ENCODE data around the gene NACC2.

The NACC2 gene

DNA sequence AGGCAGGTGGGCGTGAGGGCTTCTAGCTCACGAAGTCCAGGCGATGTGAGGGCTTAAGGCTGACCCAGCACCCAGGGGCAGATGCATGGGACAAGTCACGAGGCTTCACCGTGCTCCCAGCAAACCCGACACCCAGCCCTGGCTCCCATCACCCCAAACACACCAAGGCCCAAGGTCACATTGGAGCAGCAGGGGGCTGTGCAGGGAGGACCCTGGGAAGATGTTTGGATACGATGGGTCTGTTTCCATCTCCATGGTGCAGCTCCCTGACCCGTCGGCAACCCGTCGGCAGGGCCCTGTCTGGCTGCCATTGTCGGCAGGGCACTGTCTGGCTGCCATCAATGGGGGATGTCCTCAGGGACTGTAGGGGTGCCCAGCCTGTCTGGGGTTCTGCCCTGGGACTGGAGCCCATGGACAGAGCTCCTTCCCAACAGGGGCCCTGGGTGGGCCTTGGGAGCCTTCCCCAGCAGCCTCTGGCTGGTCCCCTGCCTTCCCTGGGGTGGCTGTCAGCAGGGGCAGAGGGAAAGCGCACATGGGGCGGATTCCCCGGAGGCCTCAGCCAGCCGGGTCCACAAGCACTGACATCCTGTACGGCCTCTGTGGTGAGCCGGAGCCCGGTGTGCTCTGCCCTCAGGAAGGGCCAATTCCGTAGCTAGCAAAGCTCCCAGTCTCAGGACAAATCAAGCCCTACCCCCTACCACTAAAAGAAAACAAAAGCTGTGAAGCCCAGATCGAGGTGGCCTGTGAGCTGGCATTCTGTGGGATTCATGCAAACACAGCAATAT lies 47.1 kb downstream of the NACC2 start:
- Histone ChIP-seq H3K4me3 (ENCODE audit: low read depth, low read length) (no peak overlapping the region), H3K9ac (no peak overlapping the region), H3K27ac (no peak overlapping the region), H3K9me3 (ENCODE audit: control insufficient read depth, low read length) (no peaks in the 10 kb centered on the region), H2AFZ (no peak overlapping the region), H3K4me1 (no peaks in the 10 kb centered on the region), H3K36me3 (ENCODE audit: control insufficient read depth, insufficient read depth, low read length) (no peaks in the 10 kb centered on the region), H3K79me2 (peaks cover 2% of the 10 kb centered on the region), H3K27me3 (ENCODE audit: control insufficient read depth, insufficient read depth, low read length) (no peaks in the 10 kb centered on the region), H3K4me2 (ENCODE audit: low read length) (no peak overlapping the region)
- TF ChIP-seq, protein P1, sequence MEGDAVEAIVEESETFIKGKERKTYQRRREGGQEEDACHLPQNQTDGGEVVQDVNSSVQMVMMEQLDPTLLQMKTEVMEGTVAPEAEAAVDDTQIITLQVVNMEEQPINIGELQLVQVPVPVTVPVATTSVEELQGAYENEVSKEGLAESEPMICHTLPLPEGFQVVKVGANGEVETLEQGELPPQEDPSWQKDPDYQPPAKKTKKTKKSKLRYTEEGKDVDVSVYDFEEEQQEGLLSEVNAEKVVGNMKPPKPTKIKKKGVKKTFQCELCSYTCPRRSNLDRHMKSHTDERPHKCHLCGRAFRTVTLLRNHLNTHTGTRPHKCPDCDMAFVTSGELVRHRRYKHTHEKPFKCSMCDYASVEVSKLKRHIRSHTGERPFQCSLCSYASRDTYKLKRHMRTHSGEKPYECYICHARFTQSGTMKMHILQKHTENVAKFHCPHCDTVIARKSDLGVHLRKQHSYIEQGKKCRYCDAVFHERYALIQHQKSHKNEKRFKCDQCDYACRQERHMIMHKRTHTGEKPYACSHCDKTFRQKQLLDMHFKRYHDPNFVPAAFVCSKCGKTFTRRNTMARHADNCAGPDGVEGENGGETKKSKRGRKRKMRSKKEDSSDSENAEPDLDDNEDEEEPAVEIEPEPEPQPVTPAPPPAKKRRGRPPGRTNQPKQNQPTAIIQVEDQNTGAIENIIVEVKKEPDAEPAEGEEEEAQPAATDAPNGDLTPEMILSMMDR (IDR thresholded peaks at IDR 0.05): no peak

DNA sequence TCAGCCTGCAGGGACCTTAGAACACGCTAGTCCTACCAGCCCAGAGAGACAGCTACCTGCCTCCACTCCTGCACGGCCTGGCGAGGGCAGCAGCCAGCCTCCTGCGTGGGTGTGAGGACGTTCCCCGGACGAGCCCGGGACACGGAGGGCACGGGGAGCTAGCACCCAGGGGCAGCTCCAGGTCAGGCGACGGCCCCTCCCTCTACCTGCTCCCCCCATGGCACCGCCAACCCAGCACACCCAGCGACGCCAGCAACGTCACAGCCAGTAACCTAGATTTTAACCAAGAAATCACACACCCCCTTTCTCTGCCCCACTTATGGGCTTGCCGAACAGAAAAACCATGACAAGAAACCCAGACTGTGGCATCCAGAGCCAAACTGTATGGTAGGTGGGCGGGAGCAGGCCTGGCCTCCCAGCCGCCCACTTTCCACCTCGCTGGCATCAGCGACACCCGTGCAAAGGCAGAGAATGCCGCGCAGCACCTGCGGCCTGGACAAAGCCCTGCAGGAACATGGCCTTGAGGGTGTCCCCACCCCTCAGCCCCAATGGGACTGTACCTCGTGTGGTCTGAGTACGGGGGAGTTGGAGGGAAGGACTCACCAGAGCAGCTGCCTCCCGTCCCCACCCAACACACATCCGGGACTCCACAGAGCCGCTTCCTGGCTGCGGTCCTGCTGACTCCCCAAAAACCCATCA lies 47.9 kb downstream of the NACC2 start:
- H3K4me3 ChIP-seq (ENCODE audit: low read depth, low read length): no peak overlapping the region
- H3K27me3 ChIP-seq (ENCODE audit: control insufficient read depth, insufficient read depth, low read length): no peaks in the 10 kb centered on the region
- no peaks in the 10 kb centered on the region for H3K36me3 ChIP-seq (ENCODE audit: control insufficient read depth, insufficient read depth, low read length)
- TF ChIP-seq, protein P1 (IDR thresholded peaks at IDR 0.05): no peak
- H3K27ac ChIP-seq: no peak overlapping the region
- H3K9me3 ChIP-seq (ENCODE audit: control insufficient read depth, low read length): no peaks in the 10 kb centered on the region
- no peak overlapping the region for H3K9ac ChIP-seq
- no peaks in the 10 kb centered on the region for H3K4me1 ChIP-seq
- no peak overlapping the region for H2AFZ ChIP-seq
- no peak overlapping the region for H3K4me2 ChIP-seq (ENCODE audit: low read length)
- H3K79me2 ChIP-seq: no peaks in the 10 kb centered on the region

DNA sequence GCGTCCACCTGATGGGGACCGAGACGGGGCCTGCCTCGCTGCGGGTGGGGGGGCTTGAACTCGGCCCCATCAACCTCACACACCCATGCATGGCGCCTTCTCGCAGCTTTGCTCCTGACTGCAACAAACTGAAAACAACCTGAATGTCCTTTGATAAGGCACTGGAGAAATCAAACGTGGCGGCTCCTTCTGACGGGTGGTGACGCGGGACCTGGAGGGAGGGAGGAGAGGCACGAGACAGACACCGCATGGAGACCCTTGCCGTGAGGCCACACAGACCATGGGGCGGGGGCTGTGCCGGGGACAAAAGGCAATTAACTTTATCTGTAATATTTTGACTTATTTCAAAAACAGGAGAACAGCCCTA lies 48.6 kb downstream of the NACC2 start:
- Histone ChIP-seq H3K9ac (no peak overlapping the region), H3K4me1 (no peaks in the 10 kb centered on the region), H3K79me2 (no peaks in the 10 kb centered on the region), H3K27ac (no peak overlapping the region), H3K9me3 (ENCODE audit: control insufficient read depth, low read length) (no peaks in the 10 kb centered on the region), H3K36me3 (ENCODE audit: control insufficient read depth, insufficient read depth, low read length) (no peaks in the 10 kb centered on the region), H3K4me2 (ENCODE audit: low read length) (no peak overlapping the region), H3K4me3 (ENCODE audit: low read depth, low read length) (no peak overlapping the region), H3K27me3 (ENCODE audit: control insufficient read depth, insufficient read depth, low read length) (no peaks in the 10 kb centered on the region), H2AFZ (no peak overlapping the region)
- TF ChIP-seq, protein P1 (IDR thresholded peaks at IDR 0.05): no peak

DNA sequence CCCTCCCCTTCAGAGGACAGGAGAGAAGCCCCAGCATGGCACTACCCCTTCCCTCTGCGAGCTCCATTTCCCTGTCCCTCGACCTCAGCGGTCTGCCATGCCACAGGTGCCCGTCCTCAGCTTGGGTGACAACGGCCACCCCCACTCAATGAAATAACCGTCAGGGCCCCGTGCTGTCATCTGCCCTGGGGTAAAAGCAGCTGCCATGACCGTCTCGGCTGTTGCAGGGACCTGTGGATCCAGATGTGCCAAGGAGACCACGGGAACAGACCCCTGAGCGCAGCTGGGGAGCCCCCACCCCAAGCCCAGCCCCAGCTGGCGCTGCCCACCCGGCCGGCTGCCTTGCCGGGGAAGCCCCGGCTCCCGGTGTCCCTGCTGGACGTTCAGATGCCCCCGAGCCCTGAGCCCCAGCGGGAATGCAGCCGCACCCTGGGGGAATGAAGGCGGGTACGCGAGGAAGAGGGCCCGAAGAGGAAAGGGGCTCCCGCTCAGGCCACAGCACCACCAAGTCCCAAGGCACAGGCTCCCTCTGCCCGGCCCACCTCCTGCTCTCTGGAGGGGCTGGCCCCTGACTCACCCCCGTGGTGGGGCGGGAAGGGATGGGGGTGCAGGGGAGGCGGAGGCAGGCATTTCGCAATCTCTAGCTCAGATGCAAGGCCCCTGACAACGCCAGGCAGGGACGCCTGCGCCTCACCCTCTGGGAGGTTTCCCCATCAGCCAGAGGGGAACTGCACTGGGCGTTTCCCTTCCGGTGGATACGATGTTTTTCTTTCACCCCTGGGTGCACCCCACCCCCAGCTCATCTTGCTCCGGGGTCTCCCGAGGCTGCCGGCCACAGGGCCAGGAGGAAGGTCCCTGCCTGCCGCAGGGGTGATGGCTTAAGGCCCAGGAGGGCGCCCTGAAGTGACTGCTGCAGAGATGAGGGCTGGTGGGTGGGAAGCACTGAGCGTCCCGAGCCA lies 49.2 kb downstream of the NACC2 start:
- Histone ChIP-seq H3K4me2 (ENCODE audit: low read length) (no peak overlapping the region), H3K9ac (no peak overlapping the region), H2AFZ (no peak overlapping the region), H3K9me3 (ENCODE audit: control insufficient read depth, low read length) (no peaks in the 10 kb centered on the region), H3K4me1 (no peaks in the 10 kb centered on the region), H3K27me3 (ENCODE audit: control insufficient read depth, insufficient read depth, low read length) (no peaks in the 10 kb centered on the region), H3K36me3 (ENCODE audit: control insufficient read depth, insufficient read depth, low read length) (no peaks in the 10 kb centered on the region), H3K79me2 (no peaks in the 10 kb centered on the region), H3K4me3 (ENCODE audit: low read depth, low read length) (no peak overlapping the region), H3K27ac (no peak overlapping the region)
- TF ChIP-seq, protein P1 (IDR thresholded peaks at IDR 0.05): no peak

All from parathyroid adenoma (tissue), 2 donors.